Measurements from ENCODE around the gene TYW1. TPM values are rescaled to one million over a fixed set of nuclear protein-coding genes. Genes with fewer than 3 reads are reported as not detected.
"Not testable (repeated sequence)": the region's sequence is repeated elsewhere in the genome, so short reads cannot be mapped to it uniquely, and the experiment has no call there.

The TYW1 gene
- total and polyA plus RNA-seq, 8 donors, result 14.1 to 25.8 (median 23.7) TPM

DNA sequence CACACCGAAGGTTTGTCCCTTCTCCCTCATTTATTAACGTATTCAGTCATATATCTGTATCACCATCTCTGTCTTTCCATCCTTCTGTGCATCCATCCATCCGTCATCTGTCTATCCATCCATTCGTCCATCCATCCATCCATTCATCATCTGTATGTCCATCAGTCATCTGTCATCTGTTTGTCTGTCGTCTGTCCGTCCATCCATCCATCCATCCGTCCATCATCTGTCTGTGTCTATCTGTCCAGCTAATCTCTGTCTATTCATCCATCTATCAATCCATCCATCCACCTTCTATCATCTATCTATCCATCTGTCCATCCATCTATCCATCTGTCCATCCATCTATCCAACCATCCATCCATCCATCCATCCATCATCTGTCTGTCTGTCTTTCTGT, 213.9 kb downstream of the TYW1 start:
- TF ChIP-seq, protein P1, sequence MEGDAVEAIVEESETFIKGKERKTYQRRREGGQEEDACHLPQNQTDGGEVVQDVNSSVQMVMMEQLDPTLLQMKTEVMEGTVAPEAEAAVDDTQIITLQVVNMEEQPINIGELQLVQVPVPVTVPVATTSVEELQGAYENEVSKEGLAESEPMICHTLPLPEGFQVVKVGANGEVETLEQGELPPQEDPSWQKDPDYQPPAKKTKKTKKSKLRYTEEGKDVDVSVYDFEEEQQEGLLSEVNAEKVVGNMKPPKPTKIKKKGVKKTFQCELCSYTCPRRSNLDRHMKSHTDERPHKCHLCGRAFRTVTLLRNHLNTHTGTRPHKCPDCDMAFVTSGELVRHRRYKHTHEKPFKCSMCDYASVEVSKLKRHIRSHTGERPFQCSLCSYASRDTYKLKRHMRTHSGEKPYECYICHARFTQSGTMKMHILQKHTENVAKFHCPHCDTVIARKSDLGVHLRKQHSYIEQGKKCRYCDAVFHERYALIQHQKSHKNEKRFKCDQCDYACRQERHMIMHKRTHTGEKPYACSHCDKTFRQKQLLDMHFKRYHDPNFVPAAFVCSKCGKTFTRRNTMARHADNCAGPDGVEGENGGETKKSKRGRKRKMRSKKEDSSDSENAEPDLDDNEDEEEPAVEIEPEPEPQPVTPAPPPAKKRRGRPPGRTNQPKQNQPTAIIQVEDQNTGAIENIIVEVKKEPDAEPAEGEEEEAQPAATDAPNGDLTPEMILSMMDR (IDR thresholded peaks at IDR 0.05), result no peak
- Histone ChIP-seq H3K27ac (no peak overlapping the region), H3K27me3 (no peaks in the 10 kb centered on the region), H3K9me3 (no peaks in the 10 kb centered on the region), H3K4me1 (no peaks in the 10 kb centered on the region), H3K4me3 (no peak overlapping the region), H3K36me3 (no peaks in the 10 kb centered on the region)
- DNase-seq, result no peak
- ATAC-seq, result no peak
- intact Hi-C loops (cut with DNase I), result no loop called here

- H3K36me3 ChIP-seq; DNase-seq; H3K27me3 ChIP-seq; H3K4me3 ChIP-seq; H3K27ac ChIP-seq; ATAC-seq; H3K4me1 ChIP-seq; intact Hi-C loops (cut with DNase I); H3K9me3 ChIP-seq: not testable (repeated sequence)
Measured at GRCh38 chr7:67211650-67212330, 215.2 kb downstream of the TYW1 start.

GRCh38 chr7:67213038-67213437, 216.4 kb downstream of the TYW1 start:
- DNase-seq; H3K9me3 ChIP-seq; H3K27ac ChIP-seq; H3K4me1 ChIP-seq; intact Hi-C loops (cut with DNase I); H3K4me3 ChIP-seq; ATAC-seq; H3K36me3 ChIP-seq; H3K27me3 ChIP-seq: not testable (repeated sequence)

DNA sequence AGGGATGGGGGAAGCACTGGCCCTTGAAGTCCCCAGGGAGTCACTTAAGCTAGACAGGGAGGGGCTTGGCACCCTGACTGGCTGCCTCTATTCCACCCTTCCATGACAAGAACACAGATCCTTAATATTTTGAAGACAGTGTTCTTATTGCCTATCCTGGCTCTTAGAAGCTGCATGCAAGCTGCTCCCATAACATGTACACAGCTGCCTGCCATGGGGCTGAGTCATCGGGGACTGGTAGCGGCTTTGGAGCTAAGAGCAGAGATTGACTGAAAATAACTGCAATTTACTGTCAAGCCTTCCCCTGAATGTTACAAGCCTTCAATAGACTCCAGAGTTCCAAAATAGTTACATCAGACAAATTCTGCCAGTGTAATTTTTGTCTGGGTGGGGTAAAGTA, 226.9 kb downstream of the TYW1 start:
- ATAC-seq (peak; percentile 76), DNase-seq (peak in 1 of 4 donors; percentile 40)
- H3K27me3 ChIP-seq; H3K4me3 ChIP-seq; H3K36me3 ChIP-seq; H3K9me3 ChIP-seq; H3K27ac ChIP-seq; H3K4me1 ChIP-seq; intact Hi-C loops (cut with DNase I): not testable (repeated sequence)

GRCh38 chr7:67226340-67226907, 229.8 kb downstream of the TYW1 start:
- H3K27me3 ChIP-seq; H3K27ac ChIP-seq; ATAC-seq; H3K4me3 ChIP-seq; H3K4me1 ChIP-seq; intact Hi-C loops (cut with DNase I); H3K9me3 ChIP-seq; H3K36me3 ChIP-seq: not testable (repeated sequence)
- peak in 1 of 4 donors; percentile 37 for DNase-seq

- H3K36me3 ChIP-seq; H3K9me3 ChIP-seq; DNase-seq; H3K27ac ChIP-seq; intact Hi-C loops (cut with DNase I); H3K27me3 ChIP-seq; H3K4me3 ChIP-seq; ATAC-seq; H3K4me1 ChIP-seq: not testable (repeated sequence)
Measured at GRCh38 chr7:67226967-67227366, 230.3 kb downstream of the TYW1 start.

DNA sequence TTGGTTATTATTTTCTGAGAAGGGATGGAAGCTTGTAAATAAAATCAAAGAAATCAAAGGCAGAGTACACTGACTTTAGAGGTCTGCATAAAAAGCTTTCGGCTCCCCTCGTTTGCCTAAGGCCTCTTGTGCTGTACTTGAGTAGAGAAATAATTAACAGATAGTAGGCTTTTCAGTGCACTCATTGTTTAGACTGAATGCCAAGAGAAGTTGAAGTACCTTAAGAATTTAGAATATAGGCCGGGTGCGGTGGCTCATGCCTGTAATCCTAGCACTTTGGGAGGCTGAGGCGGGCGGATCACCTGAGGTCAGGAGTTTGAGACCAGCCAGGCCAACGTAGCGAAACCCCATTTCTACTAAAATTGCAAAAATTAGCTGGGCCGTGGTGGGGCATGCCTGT, 232.4 kb downstream of the TYW1 start:
- H3K36me3 ChIP-seq; intact Hi-C loops (cut with DNase I); H3K27ac ChIP-seq; H3K4me3 ChIP-seq; H3K27me3 ChIP-seq; H3K9me3 ChIP-seq; H3K4me1 ChIP-seq: not testable (repeated sequence)
- ATAC-seq, result peak; percentile 83
- DNase-seq, result peak in 1 of 4 donors; percentile 34

GRCh38 chr7:67230029-67230428, 233.4 kb downstream of the TYW1 start:
- H3K27me3 ChIP-seq; DNase-seq; H3K9me3 ChIP-seq; intact Hi-C loops (cut with DNase I); H3K36me3 ChIP-seq; H3K27ac ChIP-seq; H3K4me3 ChIP-seq; H3K4me1 ChIP-seq: not testable (repeated sequence)
- ATAC-seq, result peak; percentile 72

- H3K4me1 ChIP-seq; H3K27ac ChIP-seq; H3K36me3 ChIP-seq; DNase-seq; intact Hi-C loops (cut with DNase I); H3K9me3 ChIP-seq; ATAC-seq; H3K4me3 ChIP-seq; H3K27me3 ChIP-seq: not testable (repeated sequence)
Measured at GRCh38 chr7:67233506-67233905, 236.9 kb downstream of the TYW1 start.

DNA sequence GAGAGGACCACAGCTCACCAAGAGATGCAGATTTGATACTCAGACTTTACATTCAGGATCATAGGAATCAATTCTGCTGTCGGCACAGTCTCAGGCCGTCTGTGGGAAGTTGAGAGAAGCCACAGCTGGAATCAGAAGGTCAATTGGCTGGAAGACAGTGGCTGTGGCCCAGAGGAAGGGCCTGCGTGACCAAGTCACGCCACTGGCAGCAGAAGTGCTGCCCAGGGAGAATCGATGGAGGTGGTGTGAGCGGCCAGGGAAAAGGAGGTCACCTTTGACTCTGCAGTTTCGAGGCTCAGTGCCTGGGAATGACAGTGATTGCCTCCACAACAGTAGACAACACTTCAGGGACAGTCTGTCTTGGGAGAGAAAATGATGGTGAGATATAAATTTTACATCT, 239.6 kb downstream of the TYW1 start:
- DNase-seq; H3K4me3 ChIP-seq; H3K27ac ChIP-seq; H3K27me3 ChIP-seq; H3K36me3 ChIP-seq; ATAC-seq; H3K4me1 ChIP-seq; intact Hi-C loops (cut with DNase I); H3K9me3 ChIP-seq: not testable (repeated sequence)

- H3K27me3 ChIP-seq; H3K9me3 ChIP-seq; H3K4me3 ChIP-seq; DNase-seq; H3K4me1 ChIP-seq; H3K36me3 ChIP-seq; intact Hi-C loops (cut with DNase I); ATAC-seq; H3K27ac ChIP-seq: not testable (repeated sequence)
Measured at GRCh38 chr7:67242871-67243270, 246.2 kb downstream of the TYW1 start.

DNA sequence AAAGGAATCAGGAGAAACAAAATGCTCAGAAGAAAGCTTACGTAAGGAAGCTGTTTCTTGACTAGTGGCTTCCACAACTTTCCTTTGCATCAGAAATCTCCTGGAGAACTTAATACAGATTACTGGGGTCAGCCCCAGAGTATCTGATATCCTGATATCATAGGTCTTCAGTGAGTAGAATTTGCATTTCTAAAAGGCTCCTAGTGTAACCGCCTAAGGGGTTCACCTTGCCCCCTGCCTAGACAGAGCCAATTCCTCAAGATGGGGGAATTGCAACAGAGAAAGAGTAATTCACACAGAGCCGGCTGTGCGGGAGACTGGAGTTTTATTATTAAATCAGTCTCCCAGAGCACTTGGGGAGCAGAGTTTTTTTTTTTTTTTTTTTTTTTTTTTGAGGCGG, 251.7 kb downstream of the TYW1 start:
- H3K27me3 ChIP-seq; H3K27ac ChIP-seq; intact Hi-C loops (cut with DNase I); H3K4me1 ChIP-seq; H3K4me3 ChIP-seq; DNase-seq; H3K36me3 ChIP-seq; ATAC-seq: not testable (repeated sequence)
- H3K9me3 ChIP-seq, result peaks cover 0 to 24% of the 10 kb centered on the region in 2 donors
